HCT116 (cell line): ENCODE results near the gene MBOAT1. TPM values are rescaled to one million over a fixed set of nuclear protein-coding genes. Genes with fewer than 3 reads are reported as not detected.

Experiments
- ATAC-seq: fragments of 200-7000 bp; cut with Tn5 transposase; 2 replicates; pipeline ENCODE4 v1.9.1; 2020; ENCODE audit warnings: mild to moderate bottlenecking, moderate library complexity
- BruUV-seq: library from RNA; stranded (reverse); fragments of 400-500 nt; replicated peaks from 2 replicates; lab custom pipeline; 2021; lab: Mats Ljungman, UMichigan
- CTCF ChIA-PET: fragments of 300-600 bp; sonication (Branson Sonifier 250); formaldehyde crosslinking; loops from one replicate; lab custom pipeline; 2021; ENCODE audit warnings: antibody characterized with exemption; lab: Charles Lee
- POLR2A ChIA-PET: fragments of 300-600, 350-600 bp; sonication (Branson Sonifier 250); formaldehyde crosslinking; loops from one replicate; lab custom pipeline; 2021; ENCODE audit warnings: antibody characterized with exemption; lab: Charles Lee
- RAD21 ChIA-PET, 2 experiments: fragments of 300-600 bp; sonication (Branson Sonifier 250); formaldehyde crosslinking; loops; one replicate each; lab custom pipeline; 2023; ENCODE audit warnings: low total read pairs in 2 of 2; ENCODE audit not compliant: uncharacterized antibody in 2 of 2, unreplicated experiment in 2 of 2, low non-redundant PET in 1 of 2; lab: Charles Lee
- DNase-seq: peaks from one replicate; pipeline ENCODE4 v3.0.0-alpha.2; 2010; ENCODE audit warnings: low read depth, low spot score
- H2AFZ ChIP-seq: fragments of 200-600 bp; shearing (Covaris generic), sonication (generic); 2 replicates; pipeline ENCODE4 v1.6.1; 2017; ENCODE audit warnings: low read depth, mixed run types, mixed read lengths, antibody characterized with exemption, low read length; ENCODE audit not compliant: poor library complexity, severe bottlenecking
- H3K27ac ChIP-seq: 2 replicates; pipeline ENCODE4 v1.5.1; 2012; ENCODE audit warnings: low read depth, low read length
- H3K27me3 ChIP-seq: fragments of 200-600 bp; sonication (generic); 2 replicates; pipeline ENCODE4 v1.6.1; 2016; ENCODE audit warnings: mixed run types, low read length, mixed read lengths; ENCODE audit not compliant: insufficient read depth
- H3K36me3 ChIP-seq, 2 experiments: fragments of 200-500 bp in 1 of 2; fragments of 200-600 bp in 1 of 2; sonication (Bioruptor generic) in 1 of 2; sonication (generic) in 1 of 2; 2 replicates each; pipeline versions ENCODE4 v1.5.1 to v1.6.1; 2014 to 2016; ENCODE audit warnings: low read length in 2 of 2, inconsistent platforms in 1 of 2, mixed read lengths in 1 of 2, mixed run types in 1 of 2; ENCODE audit not compliant: insufficient read depth in 2 of 2, control insufficient read depth in 1 of 2
- H3K4me1 ChIP-seq, 2 experiments: fragments of 200-600 bp in 1 of 2; sonication (generic) in 1 of 2; 2 replicates each; pipeline versions ENCODE4 v1.5.1 to v1.6.1; 2012 to 2017; ENCODE audit warnings: low read length in 2 of 2, inconsistent platforms in 1 of 2, mild to moderate bottlenecking in 1 of 2, mixed read lengths in 1 of 2, mixed run types in 1 of 2, moderate library complexity in 1 of 2; ENCODE audit not compliant: insufficient read depth in 2 of 2, control insufficient read depth in 1 of 2
- H3K4me2 ChIP-seq: fragments of 200-600 bp; sonication (generic); 2 replicates; pipeline ENCODE4 v1.6.1; 2017; ENCODE audit warnings: mixed run types, low read length, mixed read lengths
- H3K4me3 ChIP-seq, 2 experiments: fragments of 200-600 bp in 1 of 2; sonication (generic) in 1 of 2; replicated peaks in 1 of 2; 2 replicates each; pipeline ENCODE4 v1.5.1; 2011 to 2016; ENCODE audit warnings: low read length in 2 of 2, control low read depth in 1 of 2, low read depth in 1 of 2, mild to moderate bottlenecking in 1 of 2, mixed read lengths in 1 of 2, mixed run types in 1 of 2
- H3K79me2 ChIP-seq: fragments of 200-600 bp; sonication (generic); 2 replicates; pipeline ENCODE4 v1.6.1; 2017; ENCODE audit warnings: mild to moderate bottlenecking, mixed run types, low read length, moderate library complexity, mixed read lengths; ENCODE audit not compliant: insufficient read depth
- H3K9ac ChIP-seq: fragments of 200-600 bp; sonication (generic); 2 replicates; pipeline ENCODE4 v1.6.1; 2016; ENCODE audit warnings: low read length, mixed read lengths
- H3K9me2 ChIP-seq: fragments of 200-600 bp; sonication (generic), shearing (Covaris generic); 2 replicates; pipeline ENCODE4 v1.6.1; 2017; ENCODE audit warnings: mixed run types, mild to moderate bottlenecking, moderate library complexity; ENCODE audit not compliant: insufficient read depth
- H3K9me3 ChIP-seq, 2 experiments: fragments of 200-500 bp in 1 of 2; fragments of 200-600 bp in 1 of 2; sonication (Bioruptor generic) in 1 of 2; sonication (generic) in 1 of 2; 2 replicates each; pipeline ENCODE4 v1.6.1; 2014 to 2017; ENCODE audit warnings: low read length in 2 of 2, mixed read lengths in 2 of 2, inconsistent platforms in 1 of 2, low read depth in 1 of 2, mild to moderate bottlenecking in 1 of 2, mixed run types in 1 of 2, moderate library complexity in 1 of 2; ENCODE audit not compliant: control insufficient read depth in 1 of 2, insufficient read depth in 1 of 2
- H4K20me1 ChIP-seq: fragments of 200-600 bp; sonication (generic), shearing (Covaris generic); 2 replicates; pipeline ENCODE4 v1.6.1; 2017; ENCODE audit warnings: mixed run types, mild to moderate bottlenecking, moderate library complexity; ENCODE audit not compliant: insufficient read depth
- CBX3 ChIP-seq: IDR thresholded peaks from 2 replicates; pipeline ENCODE4 v1.6.1; 2012; ENCODE audit warnings: low read depth
- CEBPB ChIP-seq: IDR thresholded peaks from 2 replicates; pipeline ENCODE4 v1.6.1; 2012; ENCODE audit warnings: low read depth
- EGR1 ChIP-seq: IDR thresholded peaks from 2 replicates; pipeline ENCODE4 v1.6.1; 2012; ENCODE audit warnings: low read depth
- EZH2 ChIP-seq: fragments of 200-600 bp; sonication (generic); IDR thresholded peaks from 2 replicates; pipeline ENCODE4 v1.6.1; 2017; ENCODE audit warnings: antibody characterized with exemption, mixed run types
- EZH2phosphoT487 ChIP-seq: fragments of 200-600 bp; IDR thresholded peaks from 2 replicates; pipeline ENCODE4 v1.6.1; 2018; ENCODE audit warnings: antibody characterized with exemption, borderline replicate concordance
- SP1 ChIP-seq: IDR thresholded peaks from 2 replicates; pipeline ENCODE4 v1.6.1; 2012; ENCODE audit warnings: low read depth
- intact Hi-C: fragments of 100-400 bp; cut with micrococcal nuclease; formaldehyde crosslinking; loops from 2 replicates; pipeline ENCODE4 v1.10.0; 2022
- total RNA-seq: library from RNA; stranded (reverse); gene quantifications from one replicate; pipeline ENCODE4 v1.2.1, GENCODE V29; 2021; ENCODE audit not compliant: unreplicated experiment
- TF ChIP-seq, protein P1 (sequence below): IDR thresholded peaks from 2 replicates; pipeline ENCODE4 v1.6.1; 2011; ENCODE audit warnings: mild to moderate bottlenecking, low read length, moderate library complexity; ENCODE audit not compliant: insufficient replicate concordance; ENCODE audit errors: extremely low read depth

MBOAT1 gene
- total RNA-seq, 1 experiment from 2014 or later = 11.7 TPM

DNA sequence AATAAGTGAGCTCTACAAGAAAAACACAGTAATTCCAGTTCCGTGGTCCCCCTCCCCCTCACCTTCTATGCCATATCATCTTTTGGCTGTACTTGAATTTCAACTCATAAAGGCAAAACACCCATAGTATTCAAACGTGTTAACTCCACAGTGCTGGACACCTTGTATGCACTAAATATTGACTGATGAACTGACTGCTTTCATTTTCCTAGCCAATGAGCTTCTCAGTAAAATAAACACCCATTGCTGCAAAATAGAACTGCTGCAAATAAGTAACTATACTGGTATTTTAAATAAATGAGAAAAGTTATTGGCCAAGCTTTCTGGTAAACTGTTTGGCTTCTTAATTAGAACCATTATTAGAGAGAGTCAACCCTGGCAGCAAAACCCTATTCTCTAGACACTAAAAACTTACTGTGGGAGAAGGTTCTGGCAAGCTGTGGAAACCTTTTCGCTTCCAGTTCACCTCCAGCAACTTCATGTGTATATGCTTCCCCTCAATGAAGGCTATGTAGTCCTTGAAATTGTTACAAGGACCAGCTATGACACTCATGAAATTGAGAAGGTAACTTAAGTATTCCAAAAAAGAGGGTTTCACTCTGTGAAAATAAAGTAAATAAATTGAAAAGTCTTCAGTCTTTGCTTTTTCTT is 86.0 kb downstream of the MBOAT1 start:
- intact Hi-C loops = loop anchor here (2.0 to 10.0 kb wide), 2 partner anchors 33 to 1531 kb away; no protein-coding TSS in a partner anchor
- DNase-seq (no peak), ATAC-seq (no peak)
- no peaks in the 10 kb centered on the region for H4K20me1 ChIP-seq
- TF ChIP-seq EZH2 = no peak
- no peak for TF ChIP-seq CEBPB
- TF ChIP-seq, protein P1, sequence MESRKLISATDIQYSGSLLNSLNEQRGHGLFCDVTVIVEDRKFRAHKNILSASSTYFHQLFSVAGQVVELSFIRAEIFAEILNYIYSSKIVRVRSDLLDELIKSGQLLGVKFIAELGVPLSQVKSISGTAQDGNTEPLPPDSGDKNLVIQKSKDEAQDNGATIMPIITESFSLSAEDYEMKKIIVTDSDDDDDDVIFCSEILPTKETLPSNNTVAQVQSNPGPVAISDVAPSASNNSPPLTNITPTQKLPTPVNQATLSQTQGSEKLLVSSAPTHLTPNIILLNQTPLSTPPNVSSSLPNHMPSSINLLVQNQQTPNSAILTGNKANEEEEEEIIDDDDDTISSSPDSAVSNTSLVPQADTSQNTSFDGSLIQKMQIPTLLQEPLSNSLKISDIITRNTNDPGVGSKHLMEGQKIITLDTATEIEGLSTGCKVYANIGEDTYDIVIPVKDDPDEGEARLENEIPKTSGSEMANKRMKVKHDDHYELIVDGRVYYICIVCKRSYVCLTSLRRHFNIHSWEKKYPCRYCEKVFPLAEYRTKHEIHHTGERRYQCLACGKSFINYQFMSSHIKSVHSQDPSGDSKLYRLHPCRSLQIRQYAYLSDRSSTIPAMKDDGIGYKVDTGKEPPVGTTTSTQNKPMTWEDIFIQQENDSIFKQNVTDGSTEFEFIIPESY = no peak
- TF ChIP-seq EZH2phosphoT487 = no peak
- TF ChIP-seq CBX3 = no peak
- no peak for TF ChIP-seq SP1
- POLR2A ChIA-PET = no interaction called here
- H3K9me3 ChIP-seq = no peaks in the 10 kb centered on the region
- no peaks in the 10 kb centered on the region for H3K27me3 ChIP-seq
- H3K4me3 ChIP-seq = no peak overlapping the region
- H3K4me2 ChIP-seq = peak overlapping the region; percentile 20; the same call in 1 of the 2 replicates
- no peak overlapping the region for H3K9ac ChIP-seq
- no peak overlapping the region for H2AFZ ChIP-seq
- peaks cover 15 to 34% of the 10 kb centered on the region in 2 experiments; a peak in 3 of 4 replicates for H3K4me1 ChIP-seq
- BruUV-seq = no TSS peak
- CTCF ChIA-PET = interaction anchor here (0.7 to 2.4 kb wide), 17 partner anchors 8 to 438 kb away, joined by 3 to 19 read pairs (median 5); partner anchors contain the start of gene MBOAT1
- RAD21 ChIA-PET = no interaction called here
- no peaks in the 10 kb centered on the region for H3K9me2 ChIP-seq
- H3K27ac ChIP-seq = no peak overlapping the region
- no peaks in the 10 kb centered on the region for H3K36me3 ChIP-seq
- H3K79me2 ChIP-seq = no peaks in the 10 kb centered on the region

DNA sequence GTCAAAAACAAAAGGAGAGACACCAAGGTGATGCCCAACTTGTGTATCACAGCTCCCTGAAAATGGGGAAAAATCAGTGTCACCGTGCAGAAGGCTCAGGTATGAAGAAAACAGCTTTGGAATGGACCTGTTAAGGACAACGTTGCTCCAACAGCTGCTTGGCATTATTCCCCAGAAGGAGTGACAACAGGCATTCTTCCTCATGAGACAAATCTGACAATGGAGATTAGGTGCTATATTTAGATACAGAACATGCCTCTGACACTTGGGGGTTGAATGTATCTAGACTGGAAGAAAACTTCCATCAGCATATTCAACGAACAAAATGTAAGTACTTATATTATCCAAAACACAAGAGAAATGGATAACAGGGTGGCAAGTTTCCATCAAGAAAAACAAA is 87.7 kb downstream of the MBOAT1 start:
- Histone ChIP-seq H2AFZ (no peak overlapping the region), H3K9me2 (no peaks in the 10 kb centered on the region), H3K27ac (no peak overlapping the region), H3K27me3 (no peaks in the 10 kb centered on the region), H3K4me3 (no peak overlapping the region), H3K36me3 (no peaks in the 10 kb centered on the region), H4K20me1 (no peaks in the 10 kb centered on the region), H3K9ac (no peak overlapping the region), H3K79me2 (no peaks in the 10 kb centered on the region), H3K9me3 (no peaks in the 10 kb centered on the region), H3K4me2 (no peak overlapping the region), H3K4me1 (peaks cover 9 to 18% of the 10 kb centered on the region in 2 experiments; a peak in 3 of 4 replicates)
- ChIA-PET RAD21 (no interaction called here), CTCF (no interaction called here), POLR2A (no interaction called here)
- TF ChIP-seq EGR1 = no peak
- intact Hi-C loops = loop anchor here (10.0 kb wide), 1 partner anchor 1530 kb away; no protein-coding TSS in a partner anchor
- ATAC-seq (no peak), DNase-seq (no peak)
- BruUV-seq = no TSS peak
